ENCODE data around the gene KIF9. TPM values are rescaled to one million over a fixed set of nuclear protein-coding genes. Genes with fewer than 3 reads are reported as not detected.
"Not testable (repeated sequence)": the region's sequence is repeated elsewhere in the genome, so short reads cannot be mapped to it uniquely, and the experiment has no call there.

The KIF9 gene
- total RNA-seq, 2 experiments from 2014 or later: 8.3 to 8.8 TPM

DNA sequence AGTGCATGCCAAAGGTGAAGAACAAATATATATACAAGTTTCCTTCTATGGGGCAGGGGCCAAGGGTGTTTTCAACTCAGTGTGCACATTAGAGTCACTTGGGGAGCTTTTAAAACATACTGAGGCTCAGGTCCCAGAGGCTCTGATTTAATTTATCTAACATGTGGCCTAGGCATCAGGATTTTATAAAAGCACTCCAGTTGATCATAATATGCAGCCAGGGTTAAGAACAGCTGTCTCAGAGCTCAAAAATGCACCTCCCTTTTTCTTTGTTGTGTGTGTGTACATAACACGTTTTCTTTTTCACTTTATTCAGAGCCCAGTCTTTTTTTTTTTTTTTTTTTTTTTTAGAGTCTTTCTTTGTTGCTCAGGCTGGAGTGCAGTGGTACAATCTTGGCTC lies 60.8 kb downstream of the KIF9 start:
- DNase-seq (no peak), ATAC-seq (no peak)
- Mint-ChIP-seq H3K9me3 (no peaks in the 10 kb centered on the region), H3K27me3 (no peaks in the 10 kb centered on the region), H3K27ac (no peak overlapping the region), H3K36me3 (ENCODE audit: low read depth) (no peaks in the 10 kb centered on the region), H3K4me3 (no peak overlapping the region), H3K4me1 (ENCODE audit: low read depth) (no peaks in the 10 kb centered on the region)
- ChIA-PET POLR2A (no interaction called here), CTCF (interaction anchor here (0.7 kb wide), 1 partner anchor 15 kb away, joined by 3 read pairs; no protein-coding TSS in a partner anchor)
- TF ChIP-seq, protein P1, sequence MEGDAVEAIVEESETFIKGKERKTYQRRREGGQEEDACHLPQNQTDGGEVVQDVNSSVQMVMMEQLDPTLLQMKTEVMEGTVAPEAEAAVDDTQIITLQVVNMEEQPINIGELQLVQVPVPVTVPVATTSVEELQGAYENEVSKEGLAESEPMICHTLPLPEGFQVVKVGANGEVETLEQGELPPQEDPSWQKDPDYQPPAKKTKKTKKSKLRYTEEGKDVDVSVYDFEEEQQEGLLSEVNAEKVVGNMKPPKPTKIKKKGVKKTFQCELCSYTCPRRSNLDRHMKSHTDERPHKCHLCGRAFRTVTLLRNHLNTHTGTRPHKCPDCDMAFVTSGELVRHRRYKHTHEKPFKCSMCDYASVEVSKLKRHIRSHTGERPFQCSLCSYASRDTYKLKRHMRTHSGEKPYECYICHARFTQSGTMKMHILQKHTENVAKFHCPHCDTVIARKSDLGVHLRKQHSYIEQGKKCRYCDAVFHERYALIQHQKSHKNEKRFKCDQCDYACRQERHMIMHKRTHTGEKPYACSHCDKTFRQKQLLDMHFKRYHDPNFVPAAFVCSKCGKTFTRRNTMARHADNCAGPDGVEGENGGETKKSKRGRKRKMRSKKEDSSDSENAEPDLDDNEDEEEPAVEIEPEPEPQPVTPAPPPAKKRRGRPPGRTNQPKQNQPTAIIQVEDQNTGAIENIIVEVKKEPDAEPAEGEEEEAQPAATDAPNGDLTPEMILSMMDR (IDR thresholded peaks at IDR 0.05): no peak
- intact Hi-C loops (cut with micrococcal nuclease): no loop called here

DNA sequence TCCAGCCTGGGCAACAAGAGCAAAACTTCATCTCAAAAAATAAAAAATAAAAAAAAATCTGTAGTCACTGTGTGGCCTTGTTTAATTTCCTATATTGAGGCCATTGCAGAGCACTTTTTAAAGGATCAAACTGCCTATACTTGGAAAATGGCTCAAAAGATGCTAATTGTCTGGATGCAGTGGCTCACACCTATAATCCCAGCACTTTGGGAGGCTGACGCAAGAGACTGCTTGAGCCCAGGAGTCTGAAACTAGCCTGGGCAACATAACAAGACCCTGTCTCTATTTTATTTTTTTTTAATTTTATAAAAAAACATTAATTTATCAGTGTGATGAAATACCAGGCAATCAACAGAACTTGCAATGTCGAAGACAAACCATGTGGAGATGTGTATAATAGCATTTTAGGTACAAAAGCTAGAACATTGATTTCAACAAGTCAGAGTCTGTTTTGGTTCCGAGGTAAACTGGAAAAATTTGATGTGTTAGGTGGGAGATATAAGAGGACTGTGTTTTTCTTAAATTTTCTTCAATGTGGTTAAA lies 71.7 kb downstream of the KIF9 start:
- H3K27ac Mint-ChIP-seq: no peak overlapping the region

DNA sequence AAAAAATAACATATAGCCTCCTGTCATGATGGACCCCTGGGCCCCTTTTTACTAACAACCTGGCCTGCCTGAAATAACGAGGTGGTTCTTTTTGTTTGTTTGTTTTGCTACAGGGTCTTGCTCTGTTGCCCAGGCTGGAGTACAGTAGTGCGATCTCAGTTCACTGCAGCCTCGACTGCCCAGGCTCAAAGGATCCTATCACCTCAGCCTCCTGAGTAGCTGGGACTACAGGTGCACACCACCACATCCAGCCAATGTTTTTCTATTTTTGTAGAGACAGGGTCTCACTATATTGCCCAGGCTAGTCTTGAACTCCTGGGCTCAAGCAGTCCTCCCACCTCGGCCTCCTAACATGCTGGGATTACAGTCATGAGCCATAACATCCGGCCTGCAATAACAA lies 76.6 kb downstream of the KIF9 start:
- H3K4me3 Mint-ChIP-seq; DNase-seq; intact Hi-C loops (cut with micrococcal nuclease): not testable (repeated sequence)

More for the DNA sequence above, 71.7 kb downstream of the KIF9 start:
- ChIA-PET POLR2A (no interaction called here), CTCF (interaction anchor here (0.7 to 1.1 kb wide), 3 partner anchors 10 to 297 kb away, joined by 3 read pairs; no protein-coding TSS in a partner anchor)
- Mint-ChIP-seq H3K9me3 (no peaks in the 10 kb centered on the region), H3K4me3 (no peak overlapping the region), H3K27me3 (no peaks in the 10 kb centered on the region), H3K36me3 (ENCODE audit: low read depth) (no peaks in the 10 kb centered on the region), H3K4me1 (ENCODE audit: low read depth) (no peaks in the 10 kb centered on the region)
- no peak for DNase-seq
- ATAC-seq: no peak
- intact Hi-C loops (cut with micrococcal nuclease): no loop called here
- TF ChIP-seq, protein P1 (IDR thresholded peaks at IDR 0.05): no peak

DNA sequence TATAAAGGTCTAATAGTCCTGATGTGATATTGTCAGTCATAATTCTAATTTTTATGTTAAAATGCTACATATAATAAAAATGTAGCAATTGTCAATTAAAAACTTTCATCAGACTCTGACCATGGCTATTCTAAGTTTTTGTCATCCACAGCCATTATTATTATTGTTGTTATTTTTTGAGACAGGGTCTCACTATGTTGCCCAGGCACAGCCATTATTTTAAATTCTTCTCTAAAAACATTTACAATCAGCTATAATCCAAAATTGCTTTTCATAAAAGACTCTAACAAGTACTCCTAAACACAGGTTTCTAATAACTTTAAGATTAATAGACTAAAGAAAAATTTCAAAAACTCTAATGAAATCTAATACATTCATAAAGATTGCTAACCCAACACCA lies 77.7 kb downstream of the KIF9 start:
- no peak for DNase-seq
- H3K27ac Mint-ChIP-seq: no peak overlapping the region
- CTCF ChIA-PET: interaction anchor here (1.5 kb wide), 1 partner anchor 9 kb away, joined by 3 read pairs; no protein-coding TSS in a partner anchor
- ATAC-seq: no peak
- POLR2A ChIA-PET: no interaction called here
- TF ChIP-seq, protein P1 (IDR thresholded peaks at IDR 0.05): no peak
- no peak overlapping the region for H3K4me3 Mint-ChIP-seq
- no peaks in the 10 kb centered on the region for H3K9me3 Mint-ChIP-seq
- H3K27me3 Mint-ChIP-seq: no peaks in the 10 kb centered on the region
- intact Hi-C loops (cut with micrococcal nuclease): no loop called here
- H3K4me1 Mint-ChIP-seq (ENCODE audit: low read depth): no peaks in the 10 kb centered on the region
- H3K36me3 Mint-ChIP-seq (ENCODE audit: low read depth): no peaks in the 10 kb centered on the region

More for the DNA sequence above, 76.6 kb downstream of the KIF9 start:
- ATAC-seq; H3K4me1 Mint-ChIP-seq (ENCODE audit: low read depth); CTCF ChIA-PET; H3K9me3 Mint-ChIP-seq; POLR2A ChIA-PET; H3K27me3 Mint-ChIP-seq; H3K36me3 Mint-ChIP-seq (ENCODE audit: low read depth); H3K27ac Mint-ChIP-seq: not testable (repeated sequence)

DNA sequence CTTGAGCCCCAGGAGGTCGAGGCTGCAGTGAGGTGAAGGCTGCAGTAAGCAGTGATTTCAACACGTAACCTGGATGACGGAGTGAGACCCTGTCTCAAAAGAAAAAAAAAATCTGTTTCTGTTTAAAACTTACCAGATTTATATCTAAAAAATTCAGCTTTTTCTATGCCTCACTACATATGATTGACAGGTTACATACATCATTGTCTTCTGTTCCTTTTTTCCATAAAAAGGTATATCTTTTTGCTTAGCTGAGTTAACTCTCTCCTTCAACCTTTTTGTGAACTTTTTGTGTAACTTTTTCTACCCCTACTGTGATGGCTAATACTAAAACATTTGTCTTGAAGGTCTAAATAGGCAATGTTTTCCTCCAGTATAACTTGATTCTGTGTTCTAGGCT lies 80.1 kb downstream of the KIF9 start:
- H3K36me3 Mint-ChIP-seq (ENCODE audit: low read depth): no peaks in the 10 kb centered on the region
- POLR2A ChIA-PET: interaction anchor here (0.7 kb wide), 1 partner anchor 93 kb away, joined by 3 read pairs; no protein-coding TSS in a partner anchor
- H3K27ac Mint-ChIP-seq: no peak overlapping the region
- no peak overlapping the region for H3K4me3 Mint-ChIP-seq
- H3K4me1 Mint-ChIP-seq (ENCODE audit: low read depth): no peaks in the 10 kb centered on the region
- TF ChIP-seq, protein P1 (IDR thresholded peaks at IDR 0.05): no peak
- intact Hi-C loops (cut with micrococcal nuclease): no loop called here
- DNase-seq (no peak), ATAC-seq (no peak)
- no peaks in the 10 kb centered on the region for H3K9me3 Mint-ChIP-seq
- H3K27me3 Mint-ChIP-seq: no peaks in the 10 kb centered on the region
- CTCF ChIA-PET: no interaction called here

All from activated CD8-positive, alpha-beta T cell treated with anti-CD3 and anti-CD28 coated beads for 36 hours (primary cell).